ENCODE measurements around the gene HOXA11. TPM values are rescaled to one million over a fixed set of nuclear protein-coding genes. Genes with fewer than 3 reads are reported as not detected.

The HOXA11 gene
- total RNA-seq, 1 donor from 2014 or later = not detected

GRCh38 chr7:27204851-27205322 lies 19.9 kb upstream of the HOXA11 start:
- Mint-ChIP-seq H3K4me1 (ENCODE audit: low read depth) (peaks cover 27% of the 10 kb centered on the region), H3K36me3 (ENCODE audit: low read depth) (peaks cover 4% of the 10 kb centered on the region), H3K27me3 (ENCODE audit: low read depth) (peaks cover 88% of the 10 kb centered on the region), H3K9me3 (ENCODE audit: low read depth) (no peaks in the 10 kb centered on the region), H3K27ac (ENCODE audit: unreplicated experiment) (no peak overlapping the region), H3K4me3 (ENCODE audit: unreplicated experiment) (peak overlapping the region; percentile 60)
- no peak for TF ChIP-seq CTCF (IDR thresholded peaks at IDR 0.05)
- DNase-seq (ENCODE audit: low spot score) = no peak

GRCh38 chr7:27203964-27204594 lies 19.0 kb upstream of the HOXA11 start:
- Mint-ChIP-seq H3K27me3 (ENCODE audit: low read depth) (peaks cover 85% of the 10 kb centered on the region), H3K9me3 (ENCODE audit: low read depth) (no peaks in the 10 kb centered on the region), H3K4me1 (ENCODE audit: low read depth) (peaks cover 28% of the 10 kb centered on the region), H3K27ac (ENCODE audit: unreplicated experiment) (no peak overlapping the region), H3K4me3 (ENCODE audit: unreplicated experiment) (no peak overlapping the region), H3K36me3 (ENCODE audit: low read depth) (peaks cover 4% of the 10 kb centered on the region)
- no peak for DNase-seq (ENCODE audit: low spot score)
- no peak for TF ChIP-seq CTCF (IDR thresholded peaks at IDR 0.05)

- Mint-ChIP-seq H3K27me3 (ENCODE audit: low read depth) (peaks cover 85% of the 10 kb centered on the region), H3K27ac (ENCODE audit: unreplicated experiment) (no peak overlapping the region), H3K9me3 (ENCODE audit: low read depth) (no peaks in the 10 kb centered on the region), H3K4me3 (ENCODE audit: unreplicated experiment) (no peak overlapping the region), H3K36me3 (ENCODE audit: low read depth) (peaks cover 4% of the 10 kb centered on the region), H3K4me1 (ENCODE audit: low read depth) (peaks cover 28% of the 10 kb centered on the region)
- no peak for DNase-seq (ENCODE audit: low spot score)
- TF ChIP-seq CTCF (IDR thresholded peaks at IDR 0.05) = no peak
Observed at GRCh38 chr7:27203365-27203953, 18.4 kb upstream of the HOXA11 start.

- no peak for DNase-seq (ENCODE audit: low spot score)
- Mint-ChIP-seq H3K4me1 (ENCODE audit: low read depth) (peaks cover 28% of the 10 kb centered on the region), H3K9me3 (ENCODE audit: low read depth) (no peaks in the 10 kb centered on the region), H3K27me3 (ENCODE audit: low read depth) (peaks cover 86% of the 10 kb centered on the region), H3K27ac (ENCODE audit: unreplicated experiment) (no peak overlapping the region), H3K4me3 (ENCODE audit: unreplicated experiment) (no peak overlapping the region), H3K36me3 (ENCODE audit: low read depth) (peaks cover 6% of the 10 kb centered on the region)
- TF ChIP-seq CTCF (IDR thresholded peaks at IDR 0.05) = no peak
Observed at GRCh38 chr7:27202862-27203134, 17.8 kb upstream of the HOXA11 start.

- Mint-ChIP-seq H3K27ac (ENCODE audit: unreplicated experiment) (no peak overlapping the region), H3K4me3 (ENCODE audit: unreplicated experiment) (no peak overlapping the region), H3K36me3 (ENCODE audit: low read depth) (peaks cover 6% of the 10 kb centered on the region), H3K4me1 (ENCODE audit: low read depth) (peaks cover 28% of the 10 kb centered on the region), H3K27me3 (ENCODE audit: low read depth) (peaks cover 87% of the 10 kb centered on the region), H3K9me3 (ENCODE audit: low read depth) (no peaks in the 10 kb centered on the region)
- no peak for TF ChIP-seq CTCF (IDR thresholded peaks at IDR 0.05)
- DNase-seq (ENCODE audit: low spot score) = no peak
Observed at GRCh38 chr7:27202018-27202861, 17.2 kb upstream of the HOXA11 start.

Data from chondrocyte (in vitro differentiated cells).